ENCODE data around the gene ATP6V1A. TPM values are rescaled to one million over a fixed set of nuclear protein-coding genes. Genes with fewer than 3 reads are reported as not detected.

Gene ATP6V1A
- total RNA-seq, 3 donors from 2014 or later: 38.9 to 52.9 (median 44.6) TPM

DNA sequence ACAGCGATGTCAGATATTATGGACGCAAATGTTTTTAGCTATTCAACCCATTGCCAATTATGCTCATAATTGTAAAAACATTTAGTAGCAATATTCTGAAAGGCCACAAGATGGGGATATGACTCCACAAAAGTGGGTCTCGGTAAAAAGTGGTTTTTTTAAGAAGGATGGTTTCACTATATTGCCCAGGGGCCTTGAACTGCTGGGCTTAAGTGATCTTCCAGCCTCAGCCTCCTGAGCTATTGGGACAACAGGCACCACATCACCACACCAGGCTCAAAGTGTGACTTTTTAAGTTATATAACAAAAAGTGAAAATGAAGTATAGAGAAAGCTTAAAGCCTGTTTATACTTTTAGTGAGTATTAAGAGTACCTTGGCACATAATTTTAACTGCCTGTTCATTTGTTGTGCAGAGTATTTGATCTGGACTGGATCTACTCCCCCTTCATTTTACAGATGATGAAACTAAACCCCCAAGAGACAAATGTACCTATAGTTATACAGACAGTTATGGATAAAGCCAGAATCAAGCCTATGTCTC lies 10.2 kb upstream of the ATP6V1A start:
- peaks cover 10% of the 10 kb centered on the region for H3K36me3 Mint-ChIP-seq (ENCODE audit: insufficient read depth)
- no peak for DNase-seq
- peak overlapping the region; percentile 9 for H3K4me3 Mint-ChIP-seq
- H3K27me3 Mint-ChIP-seq (ENCODE audit: low read depth): no peaks in the 10 kb centered on the region
- no peaks in the 10 kb centered on the region for H3K9me3 Mint-ChIP-seq
- peaks cover 46% of the 10 kb centered on the region for H3K4me1 Mint-ChIP-seq (ENCODE audit: low read depth)
- ATAC-seq: peak; percentile 70 to 76

DNA sequence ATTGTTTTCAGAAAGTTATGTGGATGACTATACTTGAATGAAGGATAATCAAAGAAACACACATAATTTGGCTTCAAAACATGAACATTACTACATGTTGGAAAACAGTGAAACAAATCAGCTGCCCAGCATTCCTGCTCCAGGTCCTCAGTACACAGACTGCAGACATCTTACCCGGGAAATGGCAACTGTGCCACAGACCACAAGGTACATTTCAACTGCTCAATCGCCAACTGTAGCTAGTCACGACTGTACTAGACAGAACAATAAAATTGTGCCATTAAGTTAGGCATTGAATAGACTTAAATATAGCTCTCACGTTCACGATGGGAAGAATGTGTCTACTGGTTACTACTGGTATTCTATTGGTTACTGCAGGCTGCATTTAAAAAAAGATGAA lies 5.7 kb upstream of the ATP6V1A start:
- Mint-ChIP-seq H3K27me3 (ENCODE audit: low read depth) (no peaks in the 10 kb centered on the region), H3K36me3 (ENCODE audit: insufficient read depth) (peaks cover 14% of the 10 kb centered on the region), H3K9me3 (no peaks in the 10 kb centered on the region), H3K4me3 (peak overlapping the region; percentile 55), H3K4me1 (ENCODE audit: low read depth) (peaks cover 64% of the 10 kb centered on the region)
- no peak for ATAC-seq
- no peak for DNase-seq

DNA sequence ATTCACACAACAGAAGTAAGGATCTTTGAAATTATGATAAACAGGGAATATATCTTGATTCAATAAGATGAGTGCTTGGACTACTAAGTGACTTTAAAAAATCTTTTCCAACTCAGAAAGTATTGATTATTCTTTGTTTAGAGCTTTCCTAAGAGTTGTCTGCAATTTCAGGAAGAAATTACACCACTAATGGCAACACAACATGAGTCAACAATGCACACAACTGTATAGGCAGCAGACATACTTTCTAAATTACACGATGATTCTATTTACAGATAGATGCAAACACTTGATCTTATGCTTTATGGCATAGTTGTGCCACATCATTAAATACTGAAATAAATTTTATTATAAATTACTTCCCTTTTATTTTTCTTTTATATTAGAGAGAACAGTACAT lies 5.2 kb upstream of the ATP6V1A start:
- no peak for ATAC-seq
- no peak for DNase-seq
- Mint-ChIP-seq H3K4me3 (peak overlapping the region; percentile 55), H3K36me3 (ENCODE audit: insufficient read depth) (peaks cover 14% of the 10 kb centered on the region), H3K9me3 (no peaks in the 10 kb centered on the region), H3K27me3 (ENCODE audit: low read depth) (no peaks in the 10 kb centered on the region), H3K4me1 (ENCODE audit: low read depth) (peaks cover 62% of the 10 kb centered on the region)

DNA sequence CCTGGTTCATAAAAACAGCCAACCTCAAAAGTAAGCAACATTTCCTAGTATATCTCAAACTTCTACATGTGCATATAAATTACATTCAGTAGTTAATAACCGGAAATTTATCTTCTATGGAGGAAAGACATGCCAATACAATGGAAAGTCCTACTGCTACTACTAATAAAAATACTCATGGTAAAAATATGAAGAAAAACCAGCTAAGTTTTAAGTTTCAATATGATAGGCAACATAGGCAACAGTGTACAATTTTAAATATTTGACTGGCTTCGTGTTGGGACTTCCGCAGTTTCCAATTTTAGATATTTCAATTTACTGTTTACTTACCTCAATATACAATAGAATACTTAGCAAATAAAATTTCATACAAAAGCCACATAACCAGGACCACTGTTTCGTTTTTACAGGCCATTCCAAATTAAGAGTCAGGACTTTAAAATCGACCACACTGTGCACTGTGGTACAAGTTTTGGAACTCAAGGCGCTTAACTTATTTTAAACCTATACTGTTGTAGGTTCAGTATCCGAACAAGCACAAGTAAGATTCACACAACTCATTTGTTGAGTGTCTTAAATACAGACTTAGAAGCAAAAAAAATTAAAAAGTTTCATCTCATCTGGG lies 3.7 kb upstream of the ATP6V1A start:
- H3K9me3 Mint-ChIP-seq: no peaks in the 10 kb centered on the region
- H3K36me3 Mint-ChIP-seq (ENCODE audit: insufficient read depth): peaks cover 14% of the 10 kb centered on the region
- ATAC-seq (no peak), DNase-seq (no peak)
- no peaks in the 10 kb centered on the region for H3K27me3 Mint-ChIP-seq (ENCODE audit: low read depth)
- peaks cover 61% of the 10 kb centered on the region for H3K4me1 Mint-ChIP-seq (ENCODE audit: low read depth)
- H3K4me3 Mint-ChIP-seq: peak overlapping the region; percentile 95

DNA sequence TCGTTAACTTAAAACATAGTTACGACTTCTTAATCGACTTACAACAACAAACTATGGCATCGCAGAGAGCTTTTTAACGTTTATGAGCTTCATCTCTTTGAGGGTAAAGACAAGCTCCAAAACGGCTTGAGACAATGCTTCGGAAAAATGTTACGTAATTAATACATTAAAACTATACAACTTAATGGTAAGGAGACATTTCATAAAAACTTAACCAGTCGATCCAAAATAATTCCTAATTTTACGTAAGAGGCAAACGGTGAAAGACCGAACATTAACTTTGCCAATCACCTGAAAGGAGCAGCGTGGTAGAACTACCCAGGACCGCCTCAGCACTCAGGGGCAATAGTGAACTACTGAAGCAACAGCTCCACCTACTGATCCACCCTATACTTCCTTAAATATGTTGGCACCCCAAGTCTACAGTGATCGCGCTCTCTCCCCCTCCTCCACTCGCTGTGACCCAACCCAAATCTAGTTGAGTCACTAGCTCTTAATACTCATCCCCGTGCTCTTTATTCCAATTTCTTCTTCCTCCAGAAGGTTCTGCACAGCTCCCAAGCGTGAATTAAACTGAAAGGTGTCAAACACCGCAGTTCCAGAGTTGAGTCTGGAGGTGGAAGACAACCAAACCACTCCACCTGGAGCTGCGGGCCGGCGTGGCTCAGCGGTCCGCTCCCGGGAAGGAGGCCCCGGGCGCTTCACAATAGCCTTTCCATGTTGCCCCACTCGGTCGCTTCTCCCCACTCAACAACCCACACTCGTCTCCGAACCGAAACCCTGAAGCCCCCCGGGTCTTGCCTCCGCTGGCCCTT lies 1.7 kb upstream of the ATP6V1A start:
- Mint-ChIP-seq H3K9me3 (no peaks in the 10 kb centered on the region), H3K27me3 (ENCODE audit: low read depth) (no peaks in the 10 kb centered on the region), H3K36me3 (ENCODE audit: insufficient read depth) (peaks cover 14% of the 10 kb centered on the region), H3K4me1 (ENCODE audit: low read depth) (peaks cover 70% of the 10 kb centered on the region), H3K4me3 (peak overlapping the region; percentile 95)
- peak; percentile 63 to 68 for ATAC-seq
- peak; percentile 74 for DNase-seq

DNA sequence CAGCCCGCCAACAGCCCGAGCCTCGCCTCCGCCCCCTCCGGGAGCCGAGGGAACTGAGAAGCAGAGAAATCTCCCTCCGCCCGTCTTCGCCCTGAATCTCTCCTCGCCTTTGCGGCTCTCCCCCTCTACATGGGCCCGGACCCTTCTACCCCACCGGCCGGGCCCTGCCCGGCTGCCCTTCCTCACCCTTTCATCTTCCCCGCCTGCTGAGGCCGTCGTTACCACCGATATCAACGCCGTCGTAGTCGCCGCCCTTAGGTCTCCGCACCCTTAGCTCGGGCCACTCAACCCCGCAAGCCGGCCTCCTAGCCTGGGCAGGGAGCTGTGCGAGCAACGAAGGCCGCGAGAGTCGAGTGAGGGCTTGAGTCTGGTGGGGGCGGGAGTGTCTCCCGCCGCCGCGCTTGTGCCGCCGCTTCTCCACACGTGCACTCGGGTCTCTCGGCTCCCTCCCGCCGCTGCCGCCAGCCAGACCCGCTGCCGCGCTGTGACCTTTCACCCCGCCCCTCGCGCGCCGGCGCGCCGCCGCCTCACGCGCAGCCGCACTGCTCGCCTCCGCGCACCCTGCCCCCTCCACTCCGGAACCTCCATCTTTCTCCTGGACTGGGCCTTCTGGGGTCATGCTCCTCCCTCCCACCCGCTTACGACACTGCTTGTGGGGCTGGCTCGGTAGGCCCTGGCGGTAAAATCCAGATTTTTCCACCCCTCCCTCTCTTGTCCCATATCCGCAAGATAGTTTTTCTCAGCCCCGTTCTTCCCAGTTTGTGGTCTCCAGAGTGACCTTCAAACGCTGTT lies 883 bp upstream of the ATP6V1A start, which contains the start of gene NAA50:
NAA50 (minus strand) TSS at position 494 of the 792 bp plus-strand sequence; CDS start at position 194, 300 bp downstream.
- DNase-seq (peak; percentile 92), ATAC-seq (peak; percentile 70 to 72)
- Mint-ChIP-seq H3K4me3 (peak within 1 kb of the TSS; percentile 95), H3K36me3 (ENCODE audit: insufficient read depth) (peaks cover 13% of the 10 kb centered on the region), H3K4me1 (ENCODE audit: low read depth) (peaks cover 64% of the 10 kb centered on the region), H3K9me3 (no peaks in the 10 kb centered on the region), H3K27me3 (ENCODE audit: low read depth) (no peaks in the 10 kb centered on the region)

DNA sequence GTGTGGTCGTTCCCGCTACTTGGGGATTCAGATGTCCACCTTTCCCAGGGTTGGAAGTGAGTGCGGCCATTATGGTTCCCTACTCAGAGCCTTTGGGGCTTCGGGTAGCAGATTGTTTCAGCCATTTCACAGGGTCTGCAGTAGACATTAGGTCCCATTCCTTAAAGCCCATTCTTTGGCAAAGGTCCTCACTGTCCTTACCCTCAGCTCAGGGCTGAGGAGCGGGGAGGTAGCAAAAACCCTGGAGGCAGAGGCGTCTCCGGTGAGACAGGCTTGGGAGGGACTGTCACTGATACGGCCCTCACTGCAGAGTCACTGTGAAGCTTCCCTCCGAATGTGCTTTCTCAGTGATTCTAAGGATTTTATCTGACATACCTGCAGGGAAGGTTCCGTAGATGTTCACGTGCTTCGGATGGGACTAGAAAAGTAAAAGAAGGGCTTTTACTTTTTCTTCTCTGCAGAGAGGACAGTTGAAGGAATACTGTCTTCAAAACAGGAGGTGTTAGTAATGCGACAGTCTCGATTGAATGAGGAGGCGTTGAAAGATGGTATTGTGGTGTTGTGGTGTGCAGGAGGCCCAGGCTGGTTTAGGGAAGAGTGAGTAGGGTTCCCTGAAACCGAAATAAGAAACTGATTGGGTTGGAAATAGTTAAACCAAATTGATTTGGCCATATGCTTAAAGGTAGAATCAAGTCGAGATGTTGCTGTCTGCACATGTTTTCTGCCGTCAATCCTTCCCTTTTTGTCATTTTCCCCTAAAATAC lies 630 bp downstream of the ATP6V1A start:
- peaks cover 50% of the 10 kb centered on the region for H3K4me1 Mint-ChIP-seq (ENCODE audit: low read depth)
- H3K27me3 Mint-ChIP-seq (ENCODE audit: low read depth): no peaks in the 10 kb centered on the region
- H3K4me3 Mint-ChIP-seq: peak overlapping the region; percentile 95
- ATAC-seq (peak; percentile 36 to 39), DNase-seq (no peak)
- H3K9me3 Mint-ChIP-seq: no peaks in the 10 kb centered on the region
- H3K36me3 Mint-ChIP-seq (ENCODE audit: insufficient read depth): peaks cover 6% of the 10 kb centered on the region

DNA sequence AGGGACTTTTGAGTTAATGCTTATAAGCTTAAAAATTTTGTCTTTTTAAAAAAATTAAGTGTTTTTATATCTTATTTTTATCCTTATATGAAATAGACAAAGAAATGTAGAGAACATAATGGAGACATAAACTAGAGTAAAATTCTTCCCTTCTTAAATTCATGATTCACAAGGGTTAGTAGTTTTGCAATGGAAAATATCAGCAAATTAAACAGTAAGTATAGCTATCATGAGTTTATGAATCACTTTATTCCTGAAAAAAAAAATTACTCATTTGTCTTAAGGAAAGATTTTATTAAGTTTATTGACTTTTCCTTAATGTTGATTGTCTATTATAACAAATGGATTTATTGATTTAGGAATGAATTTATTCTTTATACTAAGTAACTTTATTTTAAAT lies 4.3 kb downstream of the ATP6V1A start:
- Mint-ChIP-seq H3K36me3 (ENCODE audit: insufficient read depth) (peaks cover 2% of the 10 kb centered on the region), H3K9me3 (no peaks in the 10 kb centered on the region), H3K27me3 (ENCODE audit: low read depth) (no peaks in the 10 kb centered on the region), H3K4me3 (no peak overlapping the region), H3K4me1 (ENCODE audit: low read depth) (peaks cover 36% of the 10 kb centered on the region)
- no peak for ATAC-seq
- no peak for DNase-seq

DNA sequence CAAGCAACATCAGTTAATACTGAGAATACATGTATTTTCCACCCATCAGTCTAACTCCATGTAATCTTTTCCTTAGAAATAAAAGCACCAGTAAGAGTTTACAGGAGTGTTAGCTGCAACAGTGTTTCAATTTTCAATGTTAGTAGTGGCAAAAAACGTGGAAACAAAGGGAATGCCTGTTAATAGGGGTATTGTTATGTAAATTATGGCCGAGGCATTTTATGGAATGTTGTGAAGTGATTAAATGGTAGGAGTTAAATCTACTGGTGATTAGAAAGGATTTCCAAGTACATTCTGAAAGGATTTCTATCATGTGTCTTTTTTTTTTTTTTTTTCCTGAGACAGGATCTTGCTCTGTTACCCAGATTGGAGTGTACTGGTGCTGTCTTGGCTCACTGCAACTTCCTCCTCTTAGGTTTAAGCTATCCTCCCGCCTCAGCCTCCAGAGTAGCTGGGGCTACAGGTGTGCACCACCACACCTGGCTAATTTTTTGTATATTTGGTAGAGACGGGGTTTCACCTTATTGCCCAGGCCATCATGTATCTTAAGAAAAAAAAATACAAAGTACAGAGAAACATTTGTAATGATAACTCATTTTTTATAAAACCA lies 6.6 kb downstream of the ATP6V1A start:
- DNase-seq (no peak), ATAC-seq (no peak)
- no peaks in the 10 kb centered on the region for H3K27me3 Mint-ChIP-seq (ENCODE audit: low read depth)
- H3K9me3 Mint-ChIP-seq: peaks cover 4% of the 10 kb centered on the region
- no peak overlapping the region for H3K4me3 Mint-ChIP-seq
- H3K36me3 Mint-ChIP-seq (ENCODE audit: insufficient read depth): peaks cover 9% of the 10 kb centered on the region
- H3K4me1 Mint-ChIP-seq (ENCODE audit: low read depth): peaks cover 22% of the 10 kb centered on the region

DNA sequence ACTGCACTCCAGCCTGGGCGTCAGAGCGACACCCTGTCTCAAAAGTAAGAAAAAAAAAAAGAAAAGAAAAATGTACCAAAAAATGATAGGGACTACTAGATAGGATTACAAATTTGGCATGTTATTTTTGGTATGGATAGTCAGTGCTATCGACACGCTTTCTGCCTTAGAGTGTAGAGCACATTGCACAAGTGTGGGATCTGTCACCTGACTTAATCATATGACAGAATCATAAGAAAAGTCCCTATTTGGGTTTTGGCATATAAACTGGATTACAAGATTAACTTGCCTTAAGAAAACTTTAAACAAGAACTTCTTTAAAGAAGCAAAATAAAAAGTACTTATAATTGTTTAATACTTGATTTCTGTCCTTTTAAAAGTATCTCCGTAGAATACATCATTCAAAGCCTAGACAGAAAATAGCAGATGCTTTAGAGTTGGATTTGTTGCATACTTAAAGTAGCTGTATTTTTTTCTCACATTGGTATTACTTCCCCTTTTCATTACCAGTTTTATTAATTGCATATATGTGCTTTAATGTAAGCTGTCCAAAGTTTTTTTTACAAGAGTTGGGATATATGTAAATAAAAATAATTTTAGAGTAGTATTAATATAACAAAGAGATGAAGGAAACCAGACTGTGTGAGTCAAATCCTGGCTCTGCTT lies 7.8 kb downstream of the ATP6V1A start:
- Mint-ChIP-seq H3K36me3 (ENCODE audit: insufficient read depth) (peaks cover 12% of the 10 kb centered on the region), H3K27me3 (ENCODE audit: low read depth) (no peaks in the 10 kb centered on the region), H3K4me3 (no peak overlapping the region), H3K9me3 (peaks cover 4% of the 10 kb centered on the region), H3K4me1 (ENCODE audit: low read depth) (peaks cover 10% of the 10 kb centered on the region)
- ATAC-seq: no peak
- no peak for DNase-seq

DNA sequence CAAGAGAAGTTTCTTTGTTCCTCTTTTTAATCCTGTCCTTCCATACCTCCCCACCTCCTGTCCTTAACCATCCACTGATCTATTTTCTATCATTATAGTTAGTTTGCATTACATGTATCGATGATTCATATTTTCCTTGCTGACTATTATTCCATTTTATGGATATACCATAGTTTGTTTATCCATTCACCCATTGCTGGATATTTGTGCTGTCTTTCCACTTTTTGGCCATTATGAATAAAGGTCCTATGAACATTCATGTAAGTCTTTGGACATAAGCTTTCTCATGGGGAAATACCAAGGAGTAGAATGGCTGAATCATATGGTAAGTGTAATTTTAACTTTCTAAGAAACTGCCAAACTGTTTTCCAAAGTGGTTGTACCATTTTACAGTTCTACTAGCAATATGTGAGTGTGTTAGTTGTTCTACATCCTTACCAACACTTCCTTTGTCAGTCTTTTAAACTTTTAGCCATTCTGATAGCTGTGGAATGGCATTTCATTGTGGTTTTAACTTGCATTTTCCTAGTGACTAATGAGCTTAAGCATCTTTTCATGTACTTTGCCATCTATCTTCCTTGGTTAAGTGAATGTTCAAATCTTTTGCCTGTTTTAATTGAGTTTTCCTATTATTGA lies 11.7 kb downstream of the ATP6V1A start:
- no peaks in the 10 kb centered on the region for H3K27me3 Mint-ChIP-seq (ENCODE audit: low read depth)
- no peak overlapping the region for H3K4me3 Mint-ChIP-seq
- H3K36me3 Mint-ChIP-seq (ENCODE audit: insufficient read depth): peaks cover 10% of the 10 kb centered on the region
- H3K9me3 Mint-ChIP-seq: peaks cover 4% of the 10 kb centered on the region
- H3K4me1 Mint-ChIP-seq (ENCODE audit: low read depth): peaks cover 2% of the 10 kb centered on the region
- DNase-seq (no peak), ATAC-seq (no peak)

DNA sequence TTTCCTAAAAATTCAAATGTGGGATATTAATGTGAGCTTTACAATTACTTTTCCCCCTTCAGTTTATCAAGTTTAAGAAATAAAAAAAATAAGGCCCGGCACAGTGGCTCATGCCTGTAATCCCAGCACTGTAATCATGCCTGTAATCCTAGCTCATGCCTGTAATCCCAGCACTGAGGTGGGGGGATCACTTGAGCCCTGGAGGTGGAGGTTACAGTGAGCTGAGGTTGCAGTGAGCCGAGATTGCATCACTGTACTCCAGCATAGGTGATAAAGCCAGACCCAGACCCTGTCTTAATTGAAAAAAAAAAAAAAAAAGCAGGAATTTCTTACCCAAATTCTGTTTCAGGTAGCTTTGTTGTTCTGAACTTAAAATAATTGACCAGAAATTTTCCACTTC lies 17.9 kb downstream of the ATP6V1A start:
- ATAC-seq (no peak), DNase-seq (no peak)
- no peaks in the 10 kb centered on the region for H3K27me3 Mint-ChIP-seq (ENCODE audit: low read depth)
- peaks cover 4% of the 10 kb centered on the region for H3K4me1 Mint-ChIP-seq (ENCODE audit: low read depth)
- H3K36me3 Mint-ChIP-seq (ENCODE audit: insufficient read depth): no peaks in the 10 kb centered on the region
- no peak overlapping the region for H3K4me3 Mint-ChIP-seq
- no peaks in the 10 kb centered on the region for H3K9me3 Mint-ChIP-seq
